CD4-positive, alpha-beta T cell (primary cell): ENCODE data around the gene CRIM1. TPM values are rescaled to one million over a fixed set of nuclear protein-coding genes. Genes with fewer than 3 reads are reported as not detected.

Source experiments
- ATAC-seq: fragments of 200-7000 bp; cut with Tn5 transposase; one replicate; pipeline ENCODE4 v1.10.0; 2022; ENCODE audit warnings: mild to moderate bottlenecking; ENCODE audit not compliant: poor library complexity
- CTCF ChIA-PET: fragments of 350-600 bp; sonication (Branson Sonifier 250); formaldehyde crosslinking; loops from one replicate; lab custom pipeline; 2021; ENCODE audit warnings: antibody characterized with exemption, inconsistent platforms; lab: Charles Lee
- POLR2A ChIA-PET: fragments of 350-600 bp; sonication (Branson Sonifier 250); formaldehyde crosslinking; loops from one replicate; lab custom pipeline; 2021; ENCODE audit warnings: antibody characterized with exemption, inconsistent platforms; lab: Charles Lee
- DNase-seq, 14 experiments: peaks; one replicate each; pipeline ENCODE4 v3.0.0-alpha.2; 2013 to 2020; ENCODE audit warnings: mixed read lengths in 2 of 14
- H3K27ac ChIP-seq, 2 donors: one replicate each; pipeline versions ENCODE4 v1.5.1 to v1.7.0; 2013; ENCODE audit warnings: low read length in 2 of 2, low read depth in 1 of 2, mild to moderate bottlenecking in 1 of 2
- H3K27me3 ChIP-seq, 2 experiments: 1 replicate in 1 of 2; 2 replicates in 1 of 2; pipeline versions ENCODE4 v1.6.1 to v1.7.0; 2013; ENCODE audit warnings: low read length in 2 of 2, control low read depth in 1 of 2, mild to moderate bottlenecking in 1 of 2, moderate library complexity in 1 of 2; ENCODE audit not compliant: insufficient read depth in 2 of 2, control insufficient read depth in 1 of 2
- H3K36me3 ChIP-seq: one replicate; pipeline ENCODE4 v1.6.1; 2013; ENCODE audit warnings: low read length, control low read depth; ENCODE audit not compliant: insufficient read depth
- H3K4me1 ChIP-seq: one replicate; pipeline ENCODE4 v1.6.1; 2013; ENCODE audit warnings: low read length, control low read depth; ENCODE audit not compliant: insufficient read depth
- H3K4me3 ChIP-seq: one replicate; pipeline ENCODE4 v1.5.1; 2013; ENCODE audit warnings: mild to moderate bottlenecking, low read length, moderate library complexity
- H3K9me3 ChIP-seq, 2 experiments: 1 replicate in 1 of 2; 2 replicates in 1 of 2; pipeline versions ENCODE4 v1.6.1 to v1.7.0; 2013; ENCODE audit warnings: low read length in 2 of 2, mild to moderate bottlenecking in 2 of 2, control low read depth in 1 of 2, moderate library complexity in 1 of 2; ENCODE audit not compliant: control insufficient read depth in 1 of 2, insufficient read depth in 1 of 2
- H3K27ac Mint-ChIP-seq: one replicate; pipeline ENCODE4 v1.8.0; 2020; ENCODE audit warnings: mixed read lengths
- H3K27me3 Mint-ChIP-seq: one replicate; pipeline ENCODE4 v1.8.0; 2021; ENCODE audit warnings: mixed read lengths
- H3K36me3 Mint-ChIP-seq: one replicate; pipeline ENCODE4 v1.8.0; 2021; ENCODE audit warnings: low read depth, mixed read lengths
- H3K4me1 Mint-ChIP-seq: one replicate; pipeline ENCODE4 v1.8.0; 2021; ENCODE audit warnings: low read depth, mixed read lengths
- H3K4me3 Mint-ChIP-seq: one replicate; pipeline ENCODE4 v1.8.0; 2020; ENCODE audit warnings: mild to moderate bottlenecking, mixed read lengths
- H3K9me3 Mint-ChIP-seq: one replicate; pipeline ENCODE4 v1.8.0; 2020; ENCODE audit warnings: mixed read lengths
- CTCF ChIP-seq: fragments of 200-600 bp; IDR thresholded peaks from one replicate; pipeline ENCODE4 v1.8.0; 2022; ENCODE audit warnings: antibody characterized with exemption, mild to moderate bottlenecking
- intact Hi-C, 2 experiments: fragments of 100-400 bp; cut with DNase I in 1 of 2; cut with micrococcal nuclease in 1 of 2; formaldehyde crosslinking; loops; one replicate each; pipeline versions ENCODE4 v1.15.1 to v1.9.0; 2023 to 2025; cut with DNase I, micrococcal nuclease
- total RNA-seq, 174 experiments: library from RNA in 2 of 174; stranded (reverse) in 2 of 174; gene quantifications; one replicate each; pipeline ENCODE4 v1.2.3 and lab custom pipeline; 2021 to 2026

The CRIM1 gene
- total RNA-seq, 2 experiments from 2014 or later, result 1.1 to 1.7 TPM

- no peaks in the 10 kb centered on the region for H3K27me3 ChIP-seq
- no peaks in the 10 kb centered on the region for H3K36me3 ChIP-seq
- no peak for DNase-seq
- H3K9me3 Mint-ChIP-seq, result no peaks in the 10 kb centered on the region
- intact Hi-C loops, result no loop called here
- ATAC-seq, result no peak
- CTCF ChIA-PET, result no interaction called here
- POLR2A ChIA-PET, result no interaction called here
- H3K4me1 ChIP-seq, result no peaks in the 10 kb centered on the region
- no peaks in the 10 kb centered on the region for H3K9me3 ChIP-seq
- no peaks in the 10 kb centered on the region for H3K27me3 Mint-ChIP-seq
- no peaks in the 10 kb centered on the region for H3K4me1 Mint-ChIP-seq
- no peak overlapping the region for H3K27ac Mint-ChIP-seq
- peaks cover 21% of the 10 kb centered on the region for H3K36me3 Mint-ChIP-seq
- no peak overlapping the region for H3K27ac ChIP-seq
- H3K4me3 Mint-ChIP-seq, result no peak overlapping the region
- no peak overlapping the region for H3K4me3 ChIP-seq
- TF ChIP-seq CTCF, result no peak
These were observed 167.6 kb downstream of the CRIM1 start for GRCh38 chr2:36523153-36523552.

- TF ChIP-seq CTCF, result no peak
- no peak overlapping the region for H3K4me3 ChIP-seq
- no peaks in the 10 kb centered on the region for H3K36me3 ChIP-seq
- Mint-ChIP-seq H3K4me1 (no peaks in the 10 kb centered on the region), H3K27ac (no peak overlapping the region), H3K4me3 (no peak overlapping the region), H3K9me3 (no peaks in the 10 kb centered on the region), H3K27me3 (no peaks in the 10 kb centered on the region), H3K36me3 (peaks cover 26% of the 10 kb centered on the region)
- ChIA-PET CTCF (no interaction called here), POLR2A (no interaction called here)
- no peak for ATAC-seq
- no peaks in the 10 kb centered on the region for H3K27me3 ChIP-seq
- intact Hi-C loops, result no loop called here
- H3K27ac ChIP-seq, result no peak overlapping the region
- no peak for DNase-seq
- H3K9me3 ChIP-seq, result no peaks in the 10 kb centered on the region
- no peaks in the 10 kb centered on the region for H3K4me1 ChIP-seq
These were observed 169.7 kb downstream of the CRIM1 start for GRCh38 chr2:36525245-36525644.

GRCh38 chr2:36526226-36526625 lies 170.6 kb downstream of the CRIM1 start:
- Mint-ChIP-seq H3K9me3 (no peaks in the 10 kb centered on the region), H3K27me3 (no peaks in the 10 kb centered on the region), H3K4me3 (no peak overlapping the region), H3K36me3 (peaks cover 24% of the 10 kb centered on the region), H3K4me1 (no peaks in the 10 kb centered on the region), H3K27ac (no peak overlapping the region)
- no peak overlapping the region for H3K27ac ChIP-seq
- no peaks in the 10 kb centered on the region for H3K9me3 ChIP-seq
- no peaks in the 10 kb centered on the region for H3K36me3 ChIP-seq
- DNase-seq, result no peak
- ATAC-seq, result no peak
- H3K4me3 ChIP-seq, result no peak overlapping the region
- H3K27me3 ChIP-seq, result no peaks in the 10 kb centered on the region
- ChIA-PET POLR2A (no interaction called here), CTCF (no interaction called here)
- intact Hi-C loops, result no loop called here
- no peaks in the 10 kb centered on the region for H3K4me1 ChIP-seq
- no peak for TF ChIP-seq CTCF
